GM19238 (cell line): ENCODE results near the gene PLA1A.

Experiments used
- DNase-seq: peaks from one replicate; pipeline ENCODE4 v3.0.0; 2011; ENCODE audit warnings: low spot score; ENCODE audit not compliant: insufficient read length

PLA1A gene

GRCh38 chr3:119608405-119609000, 10.8 kb downstream of the PLA1A start:
- no peak for DNase-seq

- DNase-seq, result no peak
Measured at GRCh38 chr3:119609301-119609700, 11.6 kb downstream of the PLA1A start.

- no peak for DNase-seq
Measured at GRCh38 chr3:119611664-119612063, 14.0 kb downstream of the PLA1A start.

GRCh38 chr3:119613201-119613600, 15.5 kb downstream of the PLA1A start:
- DNase-seq, result no peak

GRCh38 chr3:119613872-119614271, 16.2 kb downstream of the PLA1A start:
- no peak for DNase-seq

- DNase-seq, result no peak
Measured at GRCh38 chr3:119616056-119616455, 18.4 kb downstream of the PLA1A start.

- DNase-seq, result no peak
Measured at GRCh38 chr3:119619094-119619493, 21.4 kb downstream of the PLA1A start.

- no peak for DNase-seq
Measured at GRCh38 chr3:119620899-119621298, 23.2 kb downstream of the PLA1A start.

GRCh38 chr3:119624002-119624720, 26.5 kb downstream of the PLA1A start:
- DNase-seq, result no peak

- DNase-seq, result no peak
Measured at GRCh38 chr3:119625451-119626153, 27.9 kb downstream of the PLA1A start.

GRCh38 chr3:119626196-119626595, 28.5 kb downstream of the PLA1A start:
- DNase-seq, result no peak

GRCh38 chr3:119627461-119627860, 29.8 kb downstream of the PLA1A start:
- no peak for DNase-seq

GRCh38 chr3:119628390-119628789, 30.7 kb downstream of the PLA1A start:
- no peak for DNase-seq

- DNase-seq, result no peak
Measured at GRCh38 chr3:119628816-119629445, 31.2 kb downstream of the PLA1A start.

- no peak for DNase-seq
Measured at GRCh38 chr3:119630128-119630879, 32.6 kb downstream of the PLA1A start.

- DNase-seq, result no peak
Measured at GRCh38 chr3:119630880-119631329, 33.2 kb downstream of the PLA1A start.

GRCh38 chr3:119631516-119631915, 33.8 kb downstream of the PLA1A start:
- no peak for DNase-seq

GRCh38 chr3:119632216-119632615, 34.5 kb downstream of the PLA1A start:
- DNase-seq, result no peak

GRCh38 chr3:119632829-119633228, 35.1 kb downstream of the PLA1A start:
- DNase-seq, result no peak

GRCh38 chr3:119635719-119636118, 38.0 kb downstream of the PLA1A start:
- no peak for DNase-seq

- no peak for DNase-seq
Measured at GRCh38 chr3:119636249-119636648, 38.6 kb downstream of the PLA1A start.
